Astrocyte of the spinal cord (primary cell): Measurements from ENCODE around the gene BNIP3.
A peak's percentile ranks its signal among the peaks of the same experiment; 100 is the strongest.
"Not testable (repeated sequence)": the region's sequence is repeated elsewhere in the genome, so short reads cannot be mapped to it uniquely, and the experiment has no call there.

Experiments used
- DNase-seq: peaks from one replicate; pipeline ENCODE4 v3.0.0; 2011; ENCODE audit warnings: low read depth, low spot score
- H3K4me3 ChIP-seq: 2 replicates; pipeline ENCODE4 v1.5.1; 2011; ENCODE audit warnings: low read depth, mild to moderate bottlenecking, low read length, moderate library complexity
- in situ Hi-C: cut with HindIII; loops from 2 replicates; pipeline ENCODE4 v1.10.0; 2017; ENCODE audit warnings: low sequenced_read_pairs
- TF ChIP-seq, protein P1 (sequence below): IDR thresholded peaks from 2 replicates; pipeline ENCODE4 v1.5.1; 2012; ENCODE audit warnings: low read depth, mild to moderate bottlenecking, low read length, inconsistent platforms

The BNIP3 gene

GRCh38 chr10:131997366-131998049 is 15.8 kb upstream of the BNIP3 start:
- TF ChIP-seq, protein P1, sequence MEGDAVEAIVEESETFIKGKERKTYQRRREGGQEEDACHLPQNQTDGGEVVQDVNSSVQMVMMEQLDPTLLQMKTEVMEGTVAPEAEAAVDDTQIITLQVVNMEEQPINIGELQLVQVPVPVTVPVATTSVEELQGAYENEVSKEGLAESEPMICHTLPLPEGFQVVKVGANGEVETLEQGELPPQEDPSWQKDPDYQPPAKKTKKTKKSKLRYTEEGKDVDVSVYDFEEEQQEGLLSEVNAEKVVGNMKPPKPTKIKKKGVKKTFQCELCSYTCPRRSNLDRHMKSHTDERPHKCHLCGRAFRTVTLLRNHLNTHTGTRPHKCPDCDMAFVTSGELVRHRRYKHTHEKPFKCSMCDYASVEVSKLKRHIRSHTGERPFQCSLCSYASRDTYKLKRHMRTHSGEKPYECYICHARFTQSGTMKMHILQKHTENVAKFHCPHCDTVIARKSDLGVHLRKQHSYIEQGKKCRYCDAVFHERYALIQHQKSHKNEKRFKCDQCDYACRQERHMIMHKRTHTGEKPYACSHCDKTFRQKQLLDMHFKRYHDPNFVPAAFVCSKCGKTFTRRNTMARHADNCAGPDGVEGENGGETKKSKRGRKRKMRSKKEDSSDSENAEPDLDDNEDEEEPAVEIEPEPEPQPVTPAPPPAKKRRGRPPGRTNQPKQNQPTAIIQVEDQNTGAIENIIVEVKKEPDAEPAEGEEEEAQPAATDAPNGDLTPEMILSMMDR = no peak
- in situ Hi-C loops = no loop called here
- H3K4me3 ChIP-seq = no peak overlapping the region
- peak; percentile 78 for DNase-seq

DNA sequence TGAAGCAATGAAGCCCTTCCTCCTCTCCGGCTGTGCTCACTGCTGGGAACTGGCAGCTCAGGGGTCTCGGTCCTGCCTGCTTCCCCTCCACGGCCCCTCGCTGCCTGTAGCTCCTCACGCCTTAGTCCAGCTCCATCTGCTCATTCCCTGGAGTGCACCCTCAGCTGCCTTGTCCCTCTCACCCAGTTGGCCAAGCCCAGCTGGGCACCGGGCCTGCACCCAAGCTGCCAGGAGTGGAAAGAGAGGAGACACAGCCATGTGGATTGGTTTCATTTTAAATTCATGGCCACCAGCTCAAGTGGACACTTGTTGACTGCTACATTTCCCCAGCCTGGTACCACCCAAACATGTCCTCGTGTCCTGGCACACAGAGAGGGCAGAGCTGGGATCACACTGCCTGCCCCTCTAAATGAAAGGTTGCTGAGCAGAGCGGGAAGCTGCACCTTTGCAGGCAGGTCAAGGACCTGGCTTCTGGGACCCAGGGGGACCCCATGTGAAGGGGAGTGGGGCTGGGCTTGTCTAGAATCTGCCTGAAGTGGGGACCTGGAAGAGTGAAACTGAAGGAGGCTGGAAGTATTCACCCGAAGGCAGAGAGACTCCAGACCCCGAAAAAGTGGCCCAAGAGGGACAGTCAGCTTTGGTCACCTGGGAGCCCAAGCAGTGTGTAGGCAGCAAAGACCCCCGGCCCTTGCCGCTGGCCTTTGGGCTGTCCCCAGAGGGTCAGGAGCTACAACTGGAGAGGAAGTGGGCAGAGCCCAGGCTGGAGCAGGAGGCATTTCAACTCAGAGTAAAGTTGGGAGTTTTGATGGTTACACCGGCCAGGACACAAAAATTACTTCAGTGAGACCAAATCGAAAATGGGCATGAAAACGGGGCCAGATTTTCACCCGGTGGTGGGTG is 15.0 kb upstream of the BNIP3 start:
- H3K4me3 ChIP-seq = no peak overlapping the region
- DNase-seq = no peak
- TF ChIP-seq, protein P1 = no peak
- in situ Hi-C loops = no loop called here

- no peak overlapping the region for H3K4me3 ChIP-seq
- TF ChIP-seq, protein P1 = no peak
- in situ Hi-C loops = no loop called here
- DNase-seq = no peak
These were observed 12.7 kb upstream of the BNIP3 start for GRCh38 chr10:131994435-131994834.

DNA sequence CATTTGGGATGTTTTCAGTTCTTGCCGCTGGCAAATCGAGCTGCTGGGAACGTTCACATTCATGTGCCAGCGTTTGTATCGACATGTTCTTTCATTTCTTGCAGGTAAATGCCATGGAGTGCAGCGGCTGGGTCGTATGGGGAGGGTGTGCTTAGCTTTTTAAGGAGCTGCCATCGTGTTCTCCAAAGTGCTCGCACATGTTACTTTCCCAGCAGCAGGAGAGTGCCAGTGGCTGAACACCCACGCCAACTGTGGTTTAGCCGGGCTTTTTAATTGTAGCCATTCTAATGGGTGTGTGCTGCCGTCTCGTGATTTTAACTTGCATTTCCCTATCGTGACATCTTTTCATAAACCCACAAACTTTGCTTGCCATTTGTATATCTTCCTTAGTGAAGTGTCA is 11.6 kb upstream of the BNIP3 start:
- no peak for DNase-seq
- H3K4me3 ChIP-seq = no peak overlapping the region
- in situ Hi-C loops = no loop called here
- TF ChIP-seq, protein P1 = no peak

DNA sequence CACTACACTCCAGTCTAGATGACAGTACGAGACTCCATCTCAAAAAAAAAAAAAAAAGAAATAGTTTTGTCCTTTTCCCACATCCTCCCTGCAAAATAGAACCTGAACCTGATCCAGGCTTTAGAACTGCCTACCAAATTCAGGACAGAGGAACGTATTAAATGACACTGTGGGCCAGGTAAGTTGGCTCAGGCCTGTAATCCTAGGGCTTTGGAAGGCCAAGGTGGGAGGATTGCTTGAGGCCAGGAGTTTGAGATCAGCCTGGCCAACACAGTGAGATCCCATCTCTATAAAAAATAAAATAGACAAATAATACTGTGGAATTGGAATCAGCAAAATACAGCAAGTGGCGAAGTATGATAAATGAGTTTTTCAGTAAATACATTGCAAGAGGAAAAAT is 10.0 kb upstream of the BNIP3 start:
- TF ChIP-seq, protein P1 = no peak
- DNase-seq = no peak
- no peak overlapping the region for H3K4me3 ChIP-seq
- in situ Hi-C loops = no loop called here

- in situ Hi-C loops, H3K4me3 ChIP-seq: not testable (repeated sequence)
These were observed 6.1 kb upstream of the BNIP3 start for GRCh38 chr10:131987786-131988185.

GRCh38 chr10:131987301-131987700 is 5.6 kb upstream of the BNIP3 start:
- DNase-seq = not testable (repeated sequence)

More at GRCh38 chr10:131987786-131988185, 6.1 kb upstream of the BNIP3 start:
- DNase-seq = not testable (repeated sequence)

GRCh38 chr10:131986851-131987250 is 5.1 kb upstream of the BNIP3 start:
- DNase-seq, in situ Hi-C loops, H3K4me3 ChIP-seq: not testable (repeated sequence)

More at GRCh38 chr10:131987301-131987700, 5.6 kb upstream of the BNIP3 start:
- H3K4me3 ChIP-seq, in situ Hi-C loops: not testable (repeated sequence)
